ENCODE data around the gene ADGRL1. TPM values are rescaled to one million over a fixed set of nuclear protein-coding genes. Genes with fewer than 3 reads are reported as not detected.

ADGRL1 gene
- total RNA-seq, 2 experiments from 2014 or later: 20.8 to 23.5 TPM

DNA sequence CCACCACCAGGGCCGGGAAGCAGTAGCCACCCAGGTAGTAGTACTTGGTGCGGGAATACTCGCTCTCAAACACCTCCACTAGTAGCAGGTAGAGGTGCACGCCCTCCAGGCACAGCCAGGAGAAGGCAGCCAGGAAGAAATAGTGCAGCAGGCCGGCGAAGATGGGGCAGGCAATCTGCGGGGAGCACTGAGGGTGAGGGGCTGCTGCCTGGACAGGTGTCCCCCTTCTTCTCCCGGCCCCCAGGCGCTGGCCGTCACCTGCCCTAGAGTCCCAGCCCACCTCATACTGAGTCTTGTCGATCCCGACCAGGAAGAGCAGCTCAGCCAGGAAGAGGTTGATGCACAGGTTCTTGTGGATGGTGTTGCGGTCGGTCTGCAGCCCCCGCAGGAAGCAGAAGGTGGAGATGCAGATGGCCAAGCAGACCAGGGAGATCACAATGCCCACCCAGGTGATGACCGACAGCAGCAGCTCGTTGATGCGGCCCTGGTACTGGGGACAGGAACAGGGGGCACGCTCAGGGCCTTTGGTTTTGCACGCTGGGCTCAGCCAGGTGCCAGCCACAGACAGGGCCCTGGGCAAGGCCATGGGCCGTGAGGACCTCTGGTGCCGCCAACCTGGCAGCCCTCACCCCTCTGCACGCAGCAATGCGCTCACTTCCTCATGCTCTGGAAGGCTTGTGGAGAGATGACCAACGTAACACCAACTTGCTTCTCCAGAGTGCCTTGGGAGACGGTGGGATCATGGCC is 48.8 kb downstream of the ADGRL1 start:
- ATAC-seq (no peak), DNase-seq (no peak)
- H3K4me1 Mint-ChIP-seq: no peaks in the 10 kb centered on the region
- ChIA-PET POLR2A (no interaction called here), CTCF (interaction anchor here (0.7 kb wide), 1 partner anchor 184 kb away, joined by 4 read pairs; no protein-coding TSS in a partner anchor)
- H3K27me3 Mint-ChIP-seq: no peaks in the 10 kb centered on the region
- H3K27ac Mint-ChIP-seq: no peak overlapping the region
- H3K4me3 Mint-ChIP-seq: no peak overlapping the region
- H3K36me3 Mint-ChIP-seq (ENCODE audit: low read depth): peaks cover 10% of the 10 kb centered on the region
- no peaks in the 10 kb centered on the region for H3K9me3 Mint-ChIP-seq (ENCODE audit: low read depth)
- intact Hi-C loops (cut with DNase I, micrococcal nuclease): no loop called here

DNA sequence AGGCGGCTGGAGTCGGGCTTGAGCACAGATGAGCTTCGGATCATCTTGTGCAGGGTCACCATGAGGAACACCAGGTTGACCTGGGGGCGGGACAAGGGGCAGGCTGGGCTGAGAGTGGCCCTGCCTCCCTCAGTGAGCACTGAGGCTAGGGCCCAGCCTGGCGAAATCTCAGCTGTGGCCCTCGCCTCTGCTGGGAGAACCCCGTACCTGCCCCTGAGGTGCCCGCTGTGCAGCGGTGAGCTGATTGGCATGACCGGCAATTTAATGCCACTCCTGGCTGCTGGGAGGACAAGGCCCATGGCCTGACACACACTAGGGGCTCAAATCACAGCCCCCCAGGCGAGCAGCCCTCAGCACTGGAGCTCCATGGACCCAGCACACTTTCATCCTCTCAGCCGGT is 49.8 kb downstream of the ADGRL1 start:
- intact Hi-C loops (cut with DNase I, micrococcal nuclease): no loop called here
- ChIA-PET POLR2A (no interaction called here), CTCF (no interaction called here)

DNA sequence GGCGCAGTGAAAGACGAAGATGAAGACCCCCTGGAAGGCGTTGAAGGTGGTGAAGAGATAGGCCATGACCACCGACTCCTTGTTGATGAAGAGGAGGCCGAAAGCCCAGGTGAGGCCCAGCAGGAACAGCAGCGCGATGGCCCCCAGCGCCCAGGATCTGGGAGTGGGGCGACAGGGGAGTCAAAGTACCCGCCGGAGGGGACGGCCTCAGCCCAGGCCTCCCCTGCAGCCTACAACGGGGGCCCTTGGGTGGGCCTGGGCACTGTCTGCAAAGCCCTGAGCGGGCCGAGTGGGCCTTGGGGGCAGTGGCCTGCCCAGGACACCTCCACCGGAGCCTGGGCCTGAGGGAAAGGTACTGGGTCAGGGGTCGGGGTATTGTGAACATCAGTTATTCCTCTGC is 50.6 kb downstream of the ADGRL1 start:
- H3K4me3 Mint-ChIP-seq: no peak overlapping the region
- DNase-seq (no peak), ATAC-seq (no peak)
- peaks cover 2% of the 10 kb centered on the region for H3K4me1 Mint-ChIP-seq
- H3K36me3 Mint-ChIP-seq (ENCODE audit: low read depth): peaks cover 12% of the 10 kb centered on the region
- intact Hi-C loops (cut with DNase I, micrococcal nuclease): no loop called here
- no peaks in the 10 kb centered on the region for H3K9me3 Mint-ChIP-seq (ENCODE audit: low read depth)
- no peak overlapping the region for H3K27ac Mint-ChIP-seq
- ChIA-PET CTCF (no interaction called here), POLR2A (no interaction called here)
- no peaks in the 10 kb centered on the region for H3K27me3 Mint-ChIP-seq

More for the DNA sequence above, 49.8 kb downstream of the ADGRL1 start:
- Mint-ChIP-seq H3K27me3 (no peaks in the 10 kb centered on the region), H3K36me3 (ENCODE audit: low read depth) (peaks cover 12% of the 10 kb centered on the region), H3K27ac (no peak overlapping the region), H3K9me3 (ENCODE audit: low read depth) (no peaks in the 10 kb centered on the region), H3K4me1 (no peaks in the 10 kb centered on the region), H3K4me3 (no peak overlapping the region)
- ATAC-seq (no peak), DNase-seq (no peak)

- peak overlapping the region; percentile 42 for H3K27ac Mint-ChIP-seq
- CTCF ChIA-PET: no interaction called here
Measured at GRCh38 chr19:14152713-14153112, 53.3 kb downstream of the ADGRL1 start.

GRCh38 chr19:14150770-14151661 is 55.0 kb downstream of the ADGRL1 start:
- no peak overlapping the region for H3K27ac Mint-ChIP-seq
- no peaks in the 10 kb centered on the region for H3K27me3 Mint-ChIP-seq
- no peak for DNase-seq

More at GRCh38 chr19:14152713-14153112, 53.3 kb downstream of the ADGRL1 start:
- peaks cover 11% of the 10 kb centered on the region for H3K36me3 Mint-ChIP-seq (ENCODE audit: low read depth)
- H3K4me1 Mint-ChIP-seq: peaks cover 29% of the 10 kb centered on the region
- ATAC-seq (no peak), DNase-seq (peak; percentile 3)
- H3K9me3 Mint-ChIP-seq (ENCODE audit: low read depth): no peaks in the 10 kb centered on the region
- intact Hi-C loops (cut with DNase I, micrococcal nuclease): no loop called here
- H3K4me3 Mint-ChIP-seq: no peak overlapping the region
- POLR2A ChIA-PET: interaction anchor here (0.6 kb wide), 1 partner anchor 154 kb away, joined by 3 read pairs; no protein-coding TSS in a partner anchor
- H3K27me3 Mint-ChIP-seq: no peaks in the 10 kb centered on the region

GRCh38 chr19:14150041-14150769 is 55.8 kb downstream of the ADGRL1 start:
- Mint-ChIP-seq H3K4me1 (peaks cover 52% of the 10 kb centered on the region), H3K36me3 (ENCODE audit: low read depth) (peaks cover 9% of the 10 kb centered on the region), H3K27me3 (no peaks in the 10 kb centered on the region), H3K9me3 (ENCODE audit: low read depth) (no peaks in the 10 kb centered on the region), H3K27ac (peak overlapping the region; percentile 92), H3K4me3 (peak overlapping the region; percentile 64)
- ChIA-PET CTCF (interaction anchor here (1.0 to 1.2 kb wide), 2 partner anchors 14 to 17 kb away, joined by 3 to 4 read pairs; partner anchors contain the start of gene ASF1B), POLR2A (interaction anchor here (0.9 kb wide), 1 partner anchor 13 kb away, joined by 4 read pairs; no protein-coding TSS in a partner anchor)
- intact Hi-C loops (cut with DNase I, micrococcal nuclease): no loop called here
- DNase-seq: peak; percentile 39
- ATAC-seq: peak; percentile 17

More at GRCh38 chr19:14150770-14151661, 55.0 kb downstream of the ADGRL1 start:
- Mint-ChIP-seq H3K4me1 (peaks cover 44% of the 10 kb centered on the region), H3K4me3 (no peak overlapping the region), H3K36me3 (ENCODE audit: low read depth) (peaks cover 9% of the 10 kb centered on the region), H3K9me3 (ENCODE audit: low read depth) (no peaks in the 10 kb centered on the region)
- ChIA-PET POLR2A (interaction anchor here (0.9 kb wide), 1 partner anchor 14 kb away, joined by 4 read pairs; no protein-coding TSS in a partner anchor), CTCF (interaction anchor here (0.7 to 1.0 kb wide), 2 partner anchors 10 to 14 kb away, joined by 4 read pairs; partner anchors contain the start of gene ASF1B)
- intact Hi-C loops (cut with DNase I, micrococcal nuclease): no loop called here
- ATAC-seq: no peak

GRCh38 chr19:14149509-14149994 is 56.4 kb downstream of the ADGRL1 start:
- peak; percentile 66 for DNase-seq
- Mint-ChIP-seq H3K4me3 (peak overlapping the region; percentile 64), H3K4me1 (peaks cover 56% of the 10 kb centered on the region), H3K9me3 (ENCODE audit: low read depth) (no peaks in the 10 kb centered on the region), H3K27ac (peak overlapping the region; percentile 92), H3K36me3 (ENCODE audit: low read depth) (peaks cover 9% of the 10 kb centered on the region), H3K27me3 (no peaks in the 10 kb centered on the region)
- intact Hi-C loops (cut with DNase I, micrococcal nuclease): no loop called here
- ATAC-seq: peak; percentile 81
- POLR2A ChIA-PET: no interaction called here
- CTCF ChIA-PET: interaction anchor here (0.6 to 1.2 kb wide), 3 partner anchors 13 to 18 kb away, joined by 3 to 4 read pairs (median 3); partner anchors contain the start of gene ASF1B

DNA sequence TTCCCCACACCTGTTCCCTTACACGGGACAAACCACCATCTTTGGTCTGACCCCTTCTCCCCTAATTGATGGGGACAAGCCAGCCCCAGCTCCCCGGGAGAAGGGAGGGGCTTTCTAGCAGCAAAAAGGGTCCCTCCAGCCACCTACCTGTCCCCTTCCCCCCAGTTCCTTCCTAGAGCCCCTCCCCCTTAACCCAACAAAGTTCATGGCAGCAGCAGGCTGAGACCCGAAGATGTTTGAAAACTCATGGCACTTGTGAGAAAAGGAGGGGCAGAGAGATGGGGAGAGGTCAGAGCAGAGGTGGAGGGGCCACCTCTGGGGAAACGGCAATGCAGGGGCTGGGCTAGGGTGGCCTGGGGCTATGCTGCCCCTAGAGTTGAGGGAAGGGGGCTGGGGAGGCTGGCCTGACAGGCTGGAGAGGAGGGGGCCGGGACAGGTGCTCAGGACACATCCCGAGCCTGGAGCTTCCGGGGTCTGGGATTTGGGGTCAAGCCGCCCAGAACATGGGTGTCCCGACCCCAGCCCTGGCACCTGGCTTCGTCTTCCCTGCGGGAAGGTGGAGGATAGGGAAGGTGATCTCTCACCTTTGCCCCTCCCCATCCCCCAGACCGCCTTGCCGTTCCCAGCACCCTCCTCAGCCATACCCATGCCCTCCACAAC is 57.1 kb downstream of the ADGRL1 start:
- peak overlapping the region; percentile 64 for H3K4me3 Mint-ChIP-seq
- H3K4me1 Mint-ChIP-seq: peaks cover 56% of the 10 kb centered on the region
- ATAC-seq (no peak), DNase-seq (no peak)
- no peaks in the 10 kb centered on the region for H3K27me3 Mint-ChIP-seq
- ChIA-PET POLR2A (no interaction called here), CTCF (interaction anchor here (0.6 to 1.6 kb wide), 5 partner anchors 9 to 324 kb away, joined by 3 to 6 read pairs (median 4); partner anchors contain the start of gene ASF1B)
- no peaks in the 10 kb centered on the region for H3K9me3 Mint-ChIP-seq (ENCODE audit: low read depth)
- H3K27ac Mint-ChIP-seq: peak overlapping the region; percentile 92
- H3K36me3 Mint-ChIP-seq (ENCODE audit: low read depth): peaks cover 9% of the 10 kb centered on the region
- intact Hi-C loops (cut with DNase I, micrococcal nuclease): no loop called here

DNA sequence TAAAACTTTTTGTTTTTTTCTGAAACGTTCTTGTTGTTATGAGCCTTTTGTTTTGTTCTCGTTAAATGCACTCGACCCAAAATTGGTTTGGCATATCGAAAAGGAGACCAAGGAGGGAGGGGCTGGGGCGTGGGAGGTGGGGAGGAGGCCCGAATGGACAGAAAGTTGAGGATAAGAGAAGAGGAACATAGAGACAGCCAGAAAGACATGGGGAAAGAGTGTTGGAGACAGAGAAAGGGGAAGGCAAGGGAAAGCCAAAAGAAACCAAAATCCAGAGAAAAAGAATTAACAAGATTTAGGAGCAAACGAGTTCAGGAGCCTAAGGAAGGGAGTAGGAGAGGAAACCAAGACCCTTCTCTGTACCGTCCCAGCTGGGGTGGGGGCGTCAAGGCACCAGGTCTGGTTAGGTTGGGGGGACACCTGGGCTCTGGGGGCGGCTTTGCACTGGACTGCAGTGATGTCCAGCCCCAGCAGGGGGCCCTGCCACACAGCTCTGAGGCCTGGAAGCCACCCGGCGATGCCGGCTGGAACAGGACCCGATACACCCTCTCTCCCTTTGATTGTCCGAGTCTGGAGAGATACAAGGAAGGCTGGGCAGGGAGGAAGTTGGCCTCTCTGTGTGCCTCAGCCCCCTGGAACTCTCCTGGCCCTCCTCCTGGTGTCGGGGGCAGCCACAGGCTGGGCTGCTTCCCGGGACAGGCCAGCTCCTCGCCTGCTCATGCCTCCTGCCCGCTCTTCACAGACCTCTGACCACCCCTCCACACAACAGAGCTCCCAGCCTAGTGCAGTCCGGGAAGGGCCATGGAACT is 58.0 kb downstream of the ADGRL1 start:
- DNase-seq (peak; percentile 74), ATAC-seq (peak; percentile 62)
- Mint-ChIP-seq H3K36me3 (ENCODE audit: low read depth) (peaks cover 7% of the 10 kb centered on the region), H3K4me1 (peaks cover 56% of the 10 kb centered on the region), H3K27ac (peak overlapping the region; percentile 92), H3K9me3 (ENCODE audit: low read depth) (no peaks in the 10 kb centered on the region), H3K4me3 (peak overlapping the region; percentile 4), H3K27me3 (no peaks in the 10 kb centered on the region)
- CTCF ChIA-PET: interaction anchor here (0.6 to 1.6 kb wide), 7 partner anchors 8 to 200 kb away, joined by 3 to 6 read pairs (median 4); partner anchors contain the start of gene ASF1B
- POLR2A ChIA-PET: no interaction called here
- intact Hi-C loops (cut with DNase I, micrococcal nuclease): no loop called here

GRCh38 chr19:14146789-14147216 is 59.2 kb downstream of the ADGRL1 start:
- intact Hi-C loops (cut with DNase I, micrococcal nuclease): no loop called here
- ChIA-PET POLR2A (no interaction called here), CTCF (interaction anchor here (1.0 to 1.9 kb wide), 3 partner anchors 10 to 15 kb away, joined by 3 to 17 read pairs (median 6); partner anchors contain the start of gene ASF1B)
- no peak for ATAC-seq
- Mint-ChIP-seq H3K4me3 (no peak overlapping the region), H3K27me3 (no peaks in the 10 kb centered on the region), H3K9me3 (ENCODE audit: low read depth) (no peaks in the 10 kb centered on the region), H3K27ac (peak overlapping the region; percentile 47), H3K36me3 (ENCODE audit: low read depth) (no peaks in the 10 kb centered on the region), H3K4me1 (peaks cover 63% of the 10 kb centered on the region)
- peak; percentile 7 for DNase-seq
